ENCODE results near the gene TMEM69.
"Not testable (repeated sequence)": the region's sequence is repeated elsewhere in the genome, so short reads cannot be mapped to it uniquely, and the experiment has no call there.

Gene TMEM69

DNA sequence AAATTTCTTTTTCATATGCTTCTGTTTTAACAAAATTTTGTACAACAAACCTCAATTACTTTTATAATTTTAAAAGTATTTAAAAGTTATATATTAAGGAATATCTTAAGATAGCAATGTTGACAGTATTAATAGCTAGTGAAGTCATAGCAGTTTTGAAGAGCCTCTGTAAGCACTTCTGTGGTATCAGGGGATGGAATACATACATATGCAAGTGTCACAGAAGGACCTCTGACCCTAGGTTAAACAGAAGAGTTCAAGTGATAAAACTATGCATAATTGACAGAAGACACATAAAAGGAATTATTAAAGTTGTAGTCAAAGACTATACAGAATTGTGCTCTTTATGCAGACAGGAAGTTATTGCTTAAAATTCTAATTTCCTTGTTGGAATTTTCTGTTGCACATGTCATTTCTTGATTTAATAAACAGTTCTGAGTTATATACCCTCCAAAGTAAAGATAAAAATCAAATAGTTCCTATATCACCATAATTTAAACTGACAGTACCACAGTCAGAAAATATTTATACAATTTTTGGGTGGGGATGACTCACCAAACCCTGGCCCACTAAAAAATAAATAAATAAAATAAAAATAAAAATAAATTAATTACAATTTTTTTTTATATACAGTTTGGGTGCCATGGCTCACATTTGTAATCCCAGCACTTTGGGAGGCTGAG is 35.4 kb downstream of the TMEM69 start:
- ChIA-PET CTCF (no interaction called here), POLR2A (no interaction called here)
- no peak for TF ChIP-seq ARNT (IDR thresholded peaks at IDR 0.05)
- TF ChIP-seq L3MBTL2 (conservative IDR thresholded peaks at IDR 0.05): no peak
- DNase-seq (ENCODE audit: extremely low spot score): no peak

DNA sequence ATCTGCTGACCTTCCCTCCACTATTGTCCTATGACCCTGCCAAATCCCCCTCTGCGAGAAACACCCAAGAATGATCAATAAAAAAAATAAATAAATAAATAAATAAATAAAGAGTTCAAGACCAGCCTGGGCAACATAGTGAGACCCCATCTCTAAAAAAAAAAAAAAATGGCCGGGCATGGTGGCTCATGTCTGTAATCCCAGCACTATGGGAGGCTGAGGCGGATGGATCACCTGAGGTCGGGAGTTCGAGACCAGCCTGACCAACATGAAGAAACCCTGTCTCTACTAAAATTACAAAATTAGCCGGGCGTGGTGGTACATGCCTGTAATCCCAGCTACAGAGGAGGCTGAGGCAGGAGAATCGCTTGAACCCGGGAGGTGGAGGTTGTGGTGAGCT is 38.0 kb downstream of the TMEM69 start:
- CTCF ChIA-PET; DNase-seq (ENCODE audit: extremely low spot score); POLR2A ChIA-PET: not testable (repeated sequence)

- CTCF ChIA-PET: no interaction called here
- DNase-seq (ENCODE audit: extremely low spot score): no peak
- TF ChIP-seq ELF4 (IDR thresholded peaks at IDR 0.05) (no peak), LEF1 (IDR thresholded peaks at IDR 0.05; ENCODE audit: borderline replicate concordance) (no peak), SP1 (IDR thresholded peaks at IDR 0.05) (no peak), FOXA1 (IDR thresholded peaks at IDR 0.05) (no peak), ZNF384 (IDR thresholded peaks at IDR 0.05) (no peak), NFRKB (IDR thresholded peaks at IDR 0.05) (no peak), HDGF (IDR thresholded peaks at IDR 0.05; ENCODE audit: borderline replicate concordance) (no peak), PKNOX1 (IDR thresholded peaks at IDR 0.05) (no peak), ARNT (IDR thresholded peaks at IDR 0.05) (no peak), L3MBTL2 (conservative IDR thresholded peaks at IDR 0.05) (no peak), BHLHE40 (IDR thresholded peaks at IDR 0.05; ENCODE audit: borderline replicate concordance) (no peak), TARDBP (IDR thresholded peaks at IDR 0.05) (no peak), SUZ12 (IDR thresholded peaks at IDR 0.05) (no peak), FOXM1 (IDR thresholded peaks at IDR 0.05; ENCODE audit: borderline replicate concordance) (no peak), FOXK2 (IDR thresholded peaks at IDR 0.05) (no peak), CTBP1 (IDR thresholded peaks at IDR 0.05; ENCODE audit: borderline replicate concordance) (no peak)
- POLR2A ChIA-PET: no interaction called here
These were observed 42.2 kb downstream of the TMEM69 start for GRCh38 chr1:45730075-45730779.

DNA sequence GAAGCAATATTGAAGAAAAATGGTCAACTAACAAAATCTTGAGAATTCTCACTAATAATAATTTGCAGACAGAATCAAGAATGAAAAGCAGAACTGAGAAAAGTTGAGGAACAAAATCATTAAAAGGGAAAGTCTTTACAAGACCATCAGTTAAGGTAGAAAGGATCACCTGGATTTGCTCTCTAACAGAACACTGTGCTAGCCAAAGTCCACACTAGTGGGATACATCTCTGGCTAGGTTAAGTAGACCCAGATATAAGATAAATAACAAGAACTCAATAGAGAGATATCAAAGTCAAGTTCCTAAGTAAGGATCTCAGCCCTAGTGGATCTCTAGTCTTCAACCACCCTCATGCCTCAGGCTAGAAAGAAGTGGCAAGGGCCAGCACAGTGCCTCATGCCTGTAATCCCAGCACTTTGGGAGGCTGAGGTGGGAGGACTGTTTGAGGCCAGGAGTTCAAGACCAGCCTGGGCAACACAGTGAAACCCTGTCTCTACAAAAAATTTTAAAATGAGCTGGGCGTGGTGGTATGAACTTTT is 42.9 kb downstream of the TMEM69 start:
- ChIA-PET POLR2A (interaction anchor here (1.1 kb wide), 1 partner anchor 43 kb away, joined by 3 read pairs; the partner anchor contains the start of gene TMEM69), CTCF (no interaction called here)
- TF ChIP-seq FOXA1 (IDR thresholded peaks at IDR 0.05) (no peak), SUZ12 (IDR thresholded peaks at IDR 0.05) (no peak), NFRKB (IDR thresholded peaks at IDR 0.05) (no peak), LEF1 (IDR thresholded peaks at IDR 0.05; ENCODE audit: borderline replicate concordance) (no peak), ZNF384 (IDR thresholded peaks at IDR 0.05) (no peak), FOXK2 (IDR thresholded peaks at IDR 0.05) (no peak), CTBP1 (IDR thresholded peaks at IDR 0.05; ENCODE audit: borderline replicate concordance) (no peak), FOXM1 (IDR thresholded peaks at IDR 0.05; ENCODE audit: borderline replicate concordance) (no peak), ELF4 (IDR thresholded peaks at IDR 0.05) (no peak), PKNOX1 (IDR thresholded peaks at IDR 0.05) (no peak), BHLHE40 (IDR thresholded peaks at IDR 0.05; ENCODE audit: borderline replicate concordance) (no peak), L3MBTL2 (conservative IDR thresholded peaks at IDR 0.05) (no peak), HDGF (IDR thresholded peaks at IDR 0.05; ENCODE audit: borderline replicate concordance) (no peak), TARDBP (IDR thresholded peaks at IDR 0.05) (no peak)
- DNase-seq (ENCODE audit: extremely low spot score): no peak

DNA sequence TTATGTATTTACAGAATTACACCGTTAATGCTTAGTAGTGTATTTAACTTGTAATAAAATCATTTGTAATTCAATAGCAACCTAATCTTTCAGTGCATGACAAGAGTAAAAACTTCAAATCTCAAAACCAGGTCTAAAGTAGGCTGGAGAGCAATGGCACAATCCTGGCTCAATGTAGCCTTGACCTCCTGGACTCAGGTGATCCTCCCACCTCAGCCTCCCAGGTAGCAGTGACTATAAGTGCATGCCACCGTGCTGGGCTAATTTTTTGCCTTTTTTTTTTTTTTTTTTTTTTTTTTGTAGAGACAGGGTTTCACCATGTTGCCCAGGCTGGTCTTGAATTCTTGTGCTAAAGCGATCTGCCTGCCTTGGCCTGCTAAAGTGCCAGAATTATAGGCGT is 51.2 kb downstream of the TMEM69 start:
- ChIA-PET CTCF (no interaction called here), POLR2A (no interaction called here)
- TF ChIP-seq CTBP1 (IDR thresholded peaks at IDR 0.05; ENCODE audit: borderline replicate concordance) (no peak), SUZ12 (IDR thresholded peaks at IDR 0.05) (no peak), ZNF384 (IDR thresholded peaks at IDR 0.05) (no peak), FOXM1 (IDR thresholded peaks at IDR 0.05; ENCODE audit: borderline replicate concordance) (no peak), ELF4 (IDR thresholded peaks at IDR 0.05) (no peak), NFRKB (IDR thresholded peaks at IDR 0.05) (no peak), TARDBP (IDR thresholded peaks at IDR 0.05) (no peak), ARNT (IDR thresholded peaks at IDR 0.05) (no peak), LEF1 (IDR thresholded peaks at IDR 0.05; ENCODE audit: borderline replicate concordance) (no peak), HDGF (IDR thresholded peaks at IDR 0.05; ENCODE audit: borderline replicate concordance) (no peak), PKNOX1 (IDR thresholded peaks at IDR 0.05) (no peak), FOXK2 (IDR thresholded peaks at IDR 0.05) (no peak), SP1 (IDR thresholded peaks at IDR 0.05) (no peak), FOXA1 (IDR thresholded peaks at IDR 0.05) (no peak), BHLHE40 (IDR thresholded peaks at IDR 0.05; ENCODE audit: borderline replicate concordance) (no peak), L3MBTL2 (conservative IDR thresholded peaks at IDR 0.05) (no peak)
- no peak for DNase-seq (ENCODE audit: extremely low spot score)

DNA sequence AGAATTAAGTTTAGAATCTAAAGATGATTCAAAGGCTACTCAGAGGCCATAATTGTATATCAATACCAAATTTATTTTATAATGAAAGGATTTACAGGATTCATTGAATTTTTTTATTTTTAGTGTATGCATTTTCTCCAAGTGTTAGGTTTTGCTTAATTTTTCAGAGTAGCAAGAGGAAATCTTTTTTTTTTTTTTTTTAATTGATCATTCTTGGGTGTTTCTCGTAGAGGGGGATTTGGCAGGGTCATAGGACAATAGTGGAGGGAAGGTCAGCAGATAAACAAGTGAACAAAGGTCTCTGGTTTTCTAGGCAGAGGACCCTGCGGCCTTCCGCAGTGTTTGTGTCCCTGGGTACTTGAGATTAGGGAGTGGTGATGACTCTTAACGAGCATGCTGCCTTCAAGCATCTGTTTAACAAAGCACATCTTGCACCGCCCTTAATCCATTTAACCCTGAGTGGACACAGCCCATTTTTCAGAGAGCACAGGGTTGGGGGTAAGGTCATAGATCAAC is 51.7 kb downstream of the TMEM69 start:
- DNase-seq (ENCODE audit: extremely low spot score); CTCF ChIA-PET; POLR2A ChIA-PET: not testable (repeated sequence)
